ENCODE measurements around the gene PRUNE2. TPM values are rescaled to one million over a fixed set of nuclear protein-coding genes. Genes with fewer than 3 reads are reported as not detected.
"Not testable (repeated sequence)": the region's sequence is repeated elsewhere in the genome, so short reads cannot be mapped to it uniquely, and the experiment has no call there.

The PRUNE2 gene
- total RNA-seq, 1 donor from 2014 or later: 3.1 TPM

GRCh38 chr9:76743931-76744330, 162.0 kb downstream of the PRUNE2 start:
- Histone ChIP-seq H3K27me3 (ENCODE audit: low read depth) (peaks cover 24% of the 10 kb centered on the region), H3K4me3 (no peak overlapping the region), H3K27ac (replicated peaks) (no peak overlapping the region), H3K4me1 (no peaks in the 10 kb centered on the region), H3K9me3 (replicated peaks) (peaks cover 13% of the 10 kb centered on the region), H3K36me3 (no peaks in the 10 kb centered on the region)
- TF ChIP-seq, protein P1, sequence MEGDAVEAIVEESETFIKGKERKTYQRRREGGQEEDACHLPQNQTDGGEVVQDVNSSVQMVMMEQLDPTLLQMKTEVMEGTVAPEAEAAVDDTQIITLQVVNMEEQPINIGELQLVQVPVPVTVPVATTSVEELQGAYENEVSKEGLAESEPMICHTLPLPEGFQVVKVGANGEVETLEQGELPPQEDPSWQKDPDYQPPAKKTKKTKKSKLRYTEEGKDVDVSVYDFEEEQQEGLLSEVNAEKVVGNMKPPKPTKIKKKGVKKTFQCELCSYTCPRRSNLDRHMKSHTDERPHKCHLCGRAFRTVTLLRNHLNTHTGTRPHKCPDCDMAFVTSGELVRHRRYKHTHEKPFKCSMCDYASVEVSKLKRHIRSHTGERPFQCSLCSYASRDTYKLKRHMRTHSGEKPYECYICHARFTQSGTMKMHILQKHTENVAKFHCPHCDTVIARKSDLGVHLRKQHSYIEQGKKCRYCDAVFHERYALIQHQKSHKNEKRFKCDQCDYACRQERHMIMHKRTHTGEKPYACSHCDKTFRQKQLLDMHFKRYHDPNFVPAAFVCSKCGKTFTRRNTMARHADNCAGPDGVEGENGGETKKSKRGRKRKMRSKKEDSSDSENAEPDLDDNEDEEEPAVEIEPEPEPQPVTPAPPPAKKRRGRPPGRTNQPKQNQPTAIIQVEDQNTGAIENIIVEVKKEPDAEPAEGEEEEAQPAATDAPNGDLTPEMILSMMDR (IDR thresholded peaks at IDR 0.05; ENCODE audit: borderline replicate concordance): no peak
- intact Hi-C loops (cut with micrococcal nuclease): no loop called here
- DNase-seq: no peak

DNA sequence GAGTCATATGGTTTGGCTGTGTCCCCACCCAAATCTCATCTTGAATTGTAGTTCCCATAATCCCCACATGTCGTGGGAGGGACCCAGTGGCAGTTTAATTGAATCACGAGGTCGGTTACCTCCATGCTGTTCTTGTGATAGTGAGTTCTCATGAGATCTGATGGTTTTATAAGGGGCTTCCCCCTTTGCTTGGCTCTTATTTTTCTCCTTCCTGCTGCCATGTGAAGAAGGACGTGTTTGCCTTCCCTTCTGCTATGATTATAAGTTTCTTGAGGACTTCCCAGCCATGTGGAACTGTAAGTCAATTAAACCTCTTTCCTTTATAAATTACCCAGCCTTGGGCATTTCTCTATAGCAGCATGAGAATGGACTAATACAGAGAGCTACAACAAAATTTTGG, 163.0 kb downstream of the PRUNE2 start:
- Histone ChIP-seq H3K27me3 (ENCODE audit: low read depth) (peaks cover 14% of the 10 kb centered on the region), H3K9me3 (replicated peaks) (peaks cover 13% of the 10 kb centered on the region)
- H3K36me3 ChIP-seq; H3K4me3 ChIP-seq; intact Hi-C loops (cut with micrococcal nuclease); DNase-seq; H3K4me1 ChIP-seq; H3K27ac ChIP-seq (replicated peaks): not testable (repeated sequence)

DNA sequence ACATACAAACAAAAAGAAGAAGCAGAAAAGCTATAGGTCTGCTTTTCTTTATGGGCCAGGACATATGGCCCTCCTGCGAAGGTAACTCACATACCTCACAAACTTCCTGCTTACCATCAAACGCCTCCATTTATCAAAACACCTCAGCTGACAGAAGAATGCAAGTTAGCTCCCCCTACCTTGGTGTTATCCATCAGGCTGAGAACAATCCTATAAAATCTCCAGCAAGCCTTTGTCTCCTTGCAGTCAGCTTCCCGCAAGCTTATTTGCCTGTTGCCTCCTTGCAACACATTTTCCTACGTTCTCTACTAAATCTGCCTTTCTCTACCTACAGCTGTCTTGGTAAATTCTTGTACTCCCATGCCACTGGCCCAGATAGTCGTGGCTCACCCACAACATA, 164.4 kb downstream of the PRUNE2 start:
- intact Hi-C loops (cut with micrococcal nuclease): no loop called here
- Histone ChIP-seq H3K4me3 (no peak overlapping the region), H3K27ac (replicated peaks) (no peak overlapping the region)

GRCh38 chr9:76738402-76738801, 167.5 kb downstream of the PRUNE2 start:
- intact Hi-C loops (cut with micrococcal nuclease): no loop called here
- no peak overlapping the region for H3K27ac ChIP-seq (replicated peaks)
- H3K9me3 ChIP-seq (replicated peaks): peaks cover 10% of the 10 kb centered on the region
- H3K36me3 ChIP-seq: no peaks in the 10 kb centered on the region
- TF ChIP-seq, protein P1 (IDR thresholded peaks at IDR 0.05; ENCODE audit: borderline replicate concordance): no peak
- peaks cover 15% of the 10 kb centered on the region for H3K27me3 ChIP-seq (ENCODE audit: low read depth)
- H3K4me1 ChIP-seq: no peaks in the 10 kb centered on the region
- no peak for DNase-seq
- no peak overlapping the region for H3K4me3 ChIP-seq

More for the DNA sequence above, 164.4 kb downstream of the PRUNE2 start:
- TF ChIP-seq, protein P1 (IDR thresholded peaks at IDR 0.05; ENCODE audit: borderline replicate concordance): no peak
- Histone ChIP-seq H3K36me3 (no peaks in the 10 kb centered on the region), H3K9me3 (replicated peaks) (peaks cover 13% of the 10 kb centered on the region), H3K27me3 (ENCODE audit: low read depth) (peaks cover 19% of the 10 kb centered on the region), H3K4me1 (no peaks in the 10 kb centered on the region)
- DNase-seq: no peak

- intact Hi-C loops (cut with micrococcal nuclease): no loop called here
- Histone ChIP-seq H3K36me3 (no peaks in the 10 kb centered on the region), H3K27me3 (ENCODE audit: low read depth) (peaks cover 15% of the 10 kb centered on the region), H3K27ac (replicated peaks) (no peak overlapping the region), H3K9me3 (replicated peaks) (no peaks in the 10 kb centered on the region), H3K4me1 (no peaks in the 10 kb centered on the region), H3K4me3 (no peak overlapping the region)
- TF ChIP-seq, protein P1 (IDR thresholded peaks at IDR 0.05; ENCODE audit: borderline replicate concordance): no peak
- no peak for DNase-seq
Measured at GRCh38 chr9:76737154-76737902, 168.6 kb downstream of the PRUNE2 start.

- DNase-seq: no peak
- no peaks in the 10 kb centered on the region for H3K4me1 ChIP-seq
- H3K27ac ChIP-seq (replicated peaks): no peak overlapping the region
- H3K9me3 ChIP-seq (replicated peaks): no peaks in the 10 kb centered on the region
- peaks cover 18% of the 10 kb centered on the region for H3K27me3 ChIP-seq (ENCODE audit: low read depth)
- no peak overlapping the region for H3K4me3 ChIP-seq
- no peaks in the 10 kb centered on the region for H3K36me3 ChIP-seq
- TF ChIP-seq, protein P1 (IDR thresholded peaks at IDR 0.05; ENCODE audit: borderline replicate concordance): no peak
- intact Hi-C loops (cut with micrococcal nuclease): no loop called here
Measured at GRCh38 chr9:76734716-76735115, 171.2 kb downstream of the PRUNE2 start.
